ENCODE measurements around the gene SPDYE4. TPM values are rescaled to one million over a fixed set of nuclear protein-coding genes. Genes with fewer than 3 reads are reported as not detected.

The SPDYE4 gene
- total RNA-seq, 1 donor from 2014 or later, result not detected

DNA sequence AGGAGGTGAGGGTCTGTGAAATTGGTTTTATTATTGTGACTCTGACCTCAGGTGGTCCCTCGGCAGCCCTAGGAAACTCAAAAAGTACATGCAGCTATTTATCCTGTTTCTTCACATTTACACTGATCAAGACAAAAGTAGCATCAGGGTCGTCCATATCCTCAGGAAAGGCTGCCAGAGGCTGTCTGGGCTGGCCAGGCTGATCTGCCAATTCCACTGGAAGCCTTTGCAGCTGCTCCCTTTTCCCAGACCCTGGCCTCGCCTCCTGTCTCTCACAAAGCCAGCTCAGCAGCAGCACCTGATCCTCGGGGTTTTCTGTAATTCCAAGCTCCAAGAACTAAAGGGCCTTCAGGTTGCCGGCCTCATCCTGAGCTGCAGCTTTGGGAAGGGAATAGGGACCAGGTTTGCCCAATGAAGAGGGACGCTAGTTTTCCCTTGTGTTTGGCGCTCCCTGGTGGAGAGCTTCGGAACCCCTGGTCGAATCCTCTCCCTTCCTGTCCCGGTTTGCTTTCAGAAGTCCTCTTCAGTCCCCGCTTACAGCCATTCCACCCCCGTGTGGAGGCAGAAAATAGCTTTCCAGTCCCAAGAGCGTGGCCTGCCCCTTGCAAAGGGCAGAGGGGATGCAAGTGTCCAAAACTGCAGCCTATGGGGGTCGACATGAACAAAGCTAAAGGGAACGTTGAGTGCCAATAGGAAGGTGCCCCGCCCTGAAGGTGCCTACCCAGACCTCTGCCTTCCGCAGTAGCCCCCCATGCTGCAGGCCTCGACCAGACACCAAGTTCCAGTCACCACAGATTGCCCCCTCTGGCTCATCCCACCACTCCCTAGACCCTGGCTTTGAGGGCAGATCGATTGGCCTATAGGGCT is 27.4 kb upstream of the SPDYE4 start:
- peak; percentile 85 for DNase-seq

DNA sequence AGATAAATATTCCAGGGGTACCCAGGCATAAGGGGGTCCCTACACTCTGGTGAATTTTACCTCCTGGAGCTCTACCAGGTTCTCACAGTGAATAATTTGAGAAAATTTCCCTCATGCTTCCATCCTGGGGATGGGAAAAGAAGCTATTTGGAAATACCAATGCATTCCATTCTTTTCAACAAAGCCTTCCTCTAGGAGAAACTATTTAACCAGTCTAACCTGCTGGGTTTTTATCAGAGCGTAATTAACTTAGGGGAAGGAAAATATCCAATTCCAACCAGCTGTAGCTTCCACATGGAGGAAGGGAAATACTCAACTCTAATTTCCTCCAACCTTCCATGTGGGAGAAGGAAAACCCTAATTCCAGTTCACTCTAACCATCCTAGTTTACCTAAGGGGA is 23.8 kb upstream of the SPDYE4 start:
- DNase-seq, result no peak

DNA sequence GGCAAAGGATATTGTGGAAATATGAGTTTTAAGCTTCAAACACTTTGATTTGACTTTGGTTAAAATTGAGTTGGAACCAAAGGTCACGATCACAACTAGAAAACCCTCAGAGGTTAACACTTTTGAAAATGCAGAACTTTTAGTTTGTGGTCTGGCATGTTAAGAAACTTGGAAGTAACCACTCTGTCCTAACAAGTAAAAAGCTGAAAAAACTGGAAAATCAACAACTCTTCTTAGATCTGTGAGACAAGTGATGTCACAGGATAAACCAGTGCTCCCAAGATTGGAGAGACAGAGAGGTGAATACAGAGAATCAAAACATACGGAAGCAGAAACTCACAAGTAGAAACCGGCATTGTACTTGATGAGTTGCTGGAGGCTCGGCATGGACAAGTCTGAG is 23.4 kb upstream of the SPDYE4 start:
- DNase-seq, result no peak

DNA sequence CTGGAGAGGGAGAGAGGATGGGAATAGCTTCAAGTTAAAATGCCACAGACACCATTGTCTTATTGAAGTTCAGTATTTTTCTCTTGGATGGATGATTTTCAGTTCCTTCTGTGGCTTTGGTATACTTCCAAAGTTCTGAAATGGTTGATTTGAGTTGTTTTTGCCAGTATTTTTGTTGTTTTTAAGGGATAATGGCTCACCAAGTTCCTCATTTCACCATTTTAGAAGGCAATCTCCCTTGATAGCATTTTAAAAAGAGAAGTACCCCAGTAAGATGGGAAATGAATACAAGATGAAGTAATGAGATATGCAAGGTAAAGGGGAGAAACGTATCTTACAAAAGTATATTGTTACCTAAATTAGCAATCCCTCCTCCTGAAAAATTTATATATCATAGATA is 18.5 kb upstream of the SPDYE4 start:
- no peak for DNase-seq

DNA sequence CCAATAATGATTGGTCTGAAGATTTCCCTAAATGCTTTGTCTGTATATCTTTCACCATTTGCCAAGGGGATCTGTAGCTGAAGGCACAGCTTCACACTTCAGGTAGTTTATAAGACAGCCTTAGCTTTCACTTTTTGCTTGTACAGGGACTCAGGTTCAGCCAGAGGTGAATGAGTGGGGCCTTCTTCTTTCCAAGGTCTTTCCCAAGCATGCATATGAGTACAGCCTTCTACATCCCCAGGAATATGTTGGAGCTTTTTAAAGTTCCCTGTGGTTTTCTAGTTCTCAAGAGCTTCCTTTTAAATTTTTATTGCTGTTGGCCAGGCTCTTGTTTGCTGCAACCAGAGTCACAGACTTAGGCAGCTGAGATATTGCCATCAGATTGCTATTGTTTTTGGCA is 17.9 kb upstream of the SPDYE4 start:
- no peak for DNase-seq

DNA sequence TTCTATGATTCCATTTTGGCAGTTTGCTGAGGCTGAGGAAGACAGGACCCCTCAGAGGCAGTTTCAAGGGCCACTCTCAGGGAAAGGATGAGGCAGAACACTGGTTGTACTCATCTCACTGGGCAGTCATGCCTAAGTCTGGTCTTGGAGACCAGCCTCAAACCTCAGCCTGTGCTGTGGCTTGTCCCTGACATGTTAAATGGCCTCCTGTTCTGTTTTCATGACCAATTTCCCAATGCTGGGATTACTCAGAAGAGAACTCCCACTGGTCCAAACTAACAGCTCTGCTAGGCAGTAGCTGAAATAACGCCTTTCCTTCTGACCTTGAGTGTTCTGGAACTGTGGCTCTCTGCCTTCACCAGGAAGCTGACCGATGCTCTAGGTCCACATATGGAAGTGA is 8.4 kb upstream of the SPDYE4 start:
- no peak for DNase-seq

DNA sequence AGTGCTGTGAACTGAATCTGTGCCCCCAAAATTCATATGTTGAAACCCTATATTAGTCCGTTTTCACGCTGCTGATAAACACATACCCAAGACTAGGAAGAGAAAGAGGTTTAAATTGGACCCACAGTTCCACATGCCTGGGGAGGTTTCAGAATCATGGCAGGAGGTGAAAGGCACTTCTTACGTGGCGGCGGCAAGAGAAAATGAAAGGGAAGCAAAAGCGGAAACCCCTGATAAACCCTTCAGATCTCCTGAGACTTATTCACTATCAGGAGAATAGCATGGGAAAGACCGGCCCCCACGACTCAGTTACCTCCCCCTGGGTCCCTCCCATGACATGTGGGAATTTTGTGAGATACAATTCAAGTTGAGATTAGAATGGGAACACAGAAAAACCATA is 3.7 kb upstream of the SPDYE4 start:
- no peak for DNase-seq

DNA sequence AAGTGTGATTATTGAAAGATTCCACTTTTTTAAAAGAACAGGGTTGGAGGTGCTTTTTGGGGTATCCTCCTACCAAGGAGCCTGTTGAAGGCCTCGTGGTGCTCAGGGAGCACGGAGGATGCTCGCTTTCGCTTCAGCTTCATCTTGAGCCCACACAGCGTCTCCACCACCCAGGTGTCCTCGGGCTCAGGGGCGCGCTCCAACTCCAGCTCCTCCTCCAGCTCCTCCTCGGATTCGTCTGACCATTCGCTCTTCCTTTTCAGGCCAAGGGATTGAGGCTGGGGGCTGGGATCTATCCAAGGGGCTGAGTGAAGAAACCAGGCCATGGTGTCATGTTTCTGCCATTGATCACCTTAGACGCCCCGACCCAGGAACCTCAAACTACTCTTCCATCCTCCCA is 1.2 kb downstream of the SPDYE4 start:
- no peak for DNase-seq

DNA sequence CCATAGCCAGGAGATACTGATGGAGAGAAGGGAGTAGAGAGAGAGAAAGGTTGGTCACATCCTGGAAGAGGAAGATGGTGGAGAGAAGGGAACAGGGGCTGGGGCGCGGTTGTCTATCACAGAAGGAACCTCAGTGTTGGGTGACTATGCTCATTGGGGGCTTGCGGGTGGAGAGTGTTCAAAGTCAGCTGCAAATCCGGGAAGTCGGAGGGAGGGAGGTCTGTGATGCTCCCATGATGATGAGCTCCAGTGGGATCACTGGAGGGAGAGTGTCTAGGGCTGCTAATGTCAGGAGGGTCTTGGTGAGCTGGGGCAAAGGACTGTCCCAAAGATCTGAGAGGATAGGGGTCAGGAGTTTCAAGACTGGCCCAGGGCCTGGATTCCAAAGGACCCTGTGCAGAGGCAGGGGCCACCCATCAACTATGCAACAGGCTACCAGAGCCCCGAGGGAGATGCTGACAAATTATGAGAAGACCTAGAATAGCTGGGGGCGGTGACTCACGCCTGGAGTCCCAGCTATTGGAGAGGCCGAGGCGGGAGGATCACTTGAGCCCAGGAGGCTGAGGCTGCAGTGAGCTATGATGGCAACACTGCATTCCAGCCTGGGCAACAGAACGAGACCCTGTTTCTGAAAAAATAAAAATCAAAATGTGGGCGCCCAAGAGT is 2.6 kb downstream of the SPDYE4 start:
- DNase-seq, result no peak

DNA sequence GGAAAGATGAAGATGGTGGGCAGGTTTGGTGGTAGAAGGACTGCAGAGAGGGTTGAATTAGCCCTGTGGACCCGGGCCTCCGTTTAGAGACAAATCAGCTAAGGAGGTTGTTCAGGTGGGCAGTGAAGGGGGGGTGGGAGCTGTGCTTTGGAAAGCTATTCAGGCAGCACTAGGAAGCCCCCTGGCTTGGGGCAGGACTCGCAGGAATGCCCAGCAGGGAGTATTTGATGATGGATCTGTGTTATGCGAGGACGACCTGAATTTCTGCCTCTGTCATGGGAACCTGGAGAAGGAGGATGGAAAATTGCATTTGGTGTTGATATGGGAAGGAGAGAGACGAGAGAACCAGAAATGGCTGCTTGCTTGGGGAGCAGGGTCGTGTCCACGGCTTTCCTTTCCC is 3.5 kb downstream of the SPDYE4 start:
- DNase-seq, result no peak

DNA sequence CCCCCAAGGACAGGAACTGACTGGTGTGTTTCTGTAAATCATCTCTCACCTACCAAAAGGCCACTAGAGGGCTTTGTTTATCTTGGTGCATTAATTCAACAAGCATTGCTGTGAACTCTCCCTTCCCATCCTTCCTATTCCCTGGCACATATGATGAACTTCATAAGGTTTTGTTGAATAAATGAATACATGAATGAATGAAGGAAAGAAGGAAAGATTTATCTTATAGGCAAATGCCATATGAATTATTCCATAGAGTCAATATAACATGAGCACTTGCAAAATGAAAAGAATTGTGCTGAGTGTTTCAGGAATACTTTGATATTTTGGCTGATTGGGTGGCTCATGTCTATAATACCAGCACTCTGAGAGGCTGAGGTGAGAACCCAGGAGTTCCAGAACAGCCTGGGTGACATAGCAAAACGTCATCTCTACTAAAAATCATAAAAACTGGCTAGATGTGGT is 4.3 kb downstream of the SPDYE4 start:
- no peak for DNase-seq

DNA sequence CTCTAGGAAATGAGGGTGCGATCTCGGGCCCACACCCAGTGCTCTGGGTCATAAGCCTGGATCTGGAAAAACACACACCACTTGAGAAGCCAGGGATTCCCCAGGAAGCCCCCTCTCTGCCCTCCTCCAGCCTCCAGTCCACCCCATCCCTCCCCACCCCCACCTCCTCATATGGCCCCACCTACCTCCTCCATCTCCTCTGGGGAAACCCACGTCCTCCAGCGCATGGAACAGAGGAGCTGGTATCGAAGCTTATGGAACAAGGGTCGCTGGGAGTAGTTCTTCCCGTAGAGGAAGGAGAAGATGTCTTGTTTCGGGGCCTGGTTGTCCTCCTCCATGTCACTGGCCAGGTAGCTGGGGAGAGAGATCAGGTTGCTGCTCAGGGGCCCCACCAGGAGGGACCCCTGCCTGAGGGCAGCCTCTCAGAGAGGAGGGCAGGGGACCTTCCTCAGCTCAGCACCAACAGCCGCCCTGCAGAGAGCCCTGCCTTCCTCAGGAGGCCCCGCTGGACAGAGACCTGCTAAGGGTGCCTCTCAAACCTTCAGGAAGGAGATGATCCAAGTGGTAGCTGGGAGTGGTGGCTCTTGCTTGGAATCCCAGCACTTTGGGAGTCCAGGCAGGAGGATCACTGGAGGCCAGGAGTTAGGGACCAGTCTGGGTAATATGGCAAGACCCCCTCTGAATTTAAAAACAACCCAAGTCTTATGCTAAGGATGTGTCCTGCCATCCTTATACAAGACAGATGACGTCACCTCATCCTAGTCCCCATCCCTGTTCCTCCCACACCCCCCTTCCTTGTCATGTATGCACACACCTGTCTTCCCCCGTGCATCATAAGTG is 5.0 kb downstream of the SPDYE4 start:
- DNase-seq, result no peak

DNA sequence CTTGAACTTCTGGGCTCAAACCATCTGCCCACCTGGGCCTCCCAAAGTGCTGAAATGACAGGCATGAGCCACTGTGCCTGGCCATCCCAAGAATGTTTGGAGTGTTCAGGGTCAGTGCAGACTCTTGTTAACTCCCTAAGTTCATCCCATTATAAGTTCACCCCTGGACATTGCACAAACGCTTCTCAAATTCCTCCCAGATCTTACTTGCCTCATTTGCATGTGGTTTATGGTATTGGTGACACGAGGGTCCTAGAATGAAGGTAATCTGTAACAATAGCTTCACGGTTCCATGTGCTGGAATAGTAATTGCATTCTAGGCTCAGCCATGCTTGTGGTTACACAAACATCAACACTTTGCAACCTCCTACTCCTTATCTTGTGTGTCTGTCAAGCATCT is 8.7 kb downstream of the SPDYE4 start:
- DNase-seq, result no peak

DNA sequence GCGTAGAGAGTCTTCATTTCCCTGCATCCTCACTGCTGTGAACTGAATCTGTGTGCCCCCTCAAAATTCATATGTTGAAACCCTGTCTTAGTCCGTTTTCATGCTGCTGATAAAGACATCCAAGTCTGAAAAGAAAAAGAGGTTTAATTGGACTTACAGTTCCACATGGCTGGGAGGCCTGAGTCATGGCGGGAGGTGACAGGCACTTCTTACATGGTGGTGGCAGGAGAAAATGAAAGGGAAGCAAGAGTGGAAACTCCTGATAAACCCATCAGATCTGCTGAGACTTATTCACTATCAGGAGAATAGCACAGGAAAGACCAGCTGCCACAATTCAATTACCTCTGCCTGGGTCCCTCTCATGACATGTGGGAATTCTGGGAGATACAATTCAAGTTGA is 10.6 kb downstream of the SPDYE4 start:
- DNase-seq, result no peak

DNA sequence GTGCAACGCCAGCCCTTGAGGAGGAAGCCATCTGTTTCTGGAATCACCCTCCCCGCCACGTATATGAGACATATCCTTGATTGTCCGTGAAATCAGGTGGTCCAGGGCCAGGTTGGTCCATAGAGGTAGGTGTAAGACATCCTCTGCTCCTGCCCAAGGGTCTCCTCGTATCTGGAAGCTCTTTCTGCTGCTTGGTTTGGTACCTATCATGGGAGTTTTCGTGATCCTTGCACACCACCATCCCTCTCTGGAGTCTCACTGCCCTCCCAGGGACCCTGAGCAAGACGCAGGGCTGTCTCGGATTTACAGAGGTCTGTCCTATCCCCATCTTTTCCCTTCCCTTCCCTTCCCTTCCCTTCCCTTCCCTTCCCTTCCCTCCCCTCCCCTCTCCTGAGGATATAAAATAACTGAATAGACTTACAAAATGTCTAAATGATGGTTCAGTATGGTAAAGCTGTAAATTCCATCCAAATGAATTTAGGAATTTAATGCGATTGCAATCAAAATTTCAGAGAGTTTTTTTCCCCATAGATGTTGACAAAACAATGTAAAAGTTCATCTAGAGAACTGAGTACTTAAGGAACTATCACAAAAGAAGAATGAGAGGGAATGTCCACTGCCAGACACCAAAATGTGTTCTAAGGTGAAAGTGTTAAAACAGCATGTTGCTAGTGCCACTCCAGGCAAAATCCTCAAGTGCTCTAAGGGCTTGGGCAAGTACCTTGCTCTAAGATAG is 11.7 kb downstream of the SPDYE4 start:
- no peak for DNase-seq

DNA sequence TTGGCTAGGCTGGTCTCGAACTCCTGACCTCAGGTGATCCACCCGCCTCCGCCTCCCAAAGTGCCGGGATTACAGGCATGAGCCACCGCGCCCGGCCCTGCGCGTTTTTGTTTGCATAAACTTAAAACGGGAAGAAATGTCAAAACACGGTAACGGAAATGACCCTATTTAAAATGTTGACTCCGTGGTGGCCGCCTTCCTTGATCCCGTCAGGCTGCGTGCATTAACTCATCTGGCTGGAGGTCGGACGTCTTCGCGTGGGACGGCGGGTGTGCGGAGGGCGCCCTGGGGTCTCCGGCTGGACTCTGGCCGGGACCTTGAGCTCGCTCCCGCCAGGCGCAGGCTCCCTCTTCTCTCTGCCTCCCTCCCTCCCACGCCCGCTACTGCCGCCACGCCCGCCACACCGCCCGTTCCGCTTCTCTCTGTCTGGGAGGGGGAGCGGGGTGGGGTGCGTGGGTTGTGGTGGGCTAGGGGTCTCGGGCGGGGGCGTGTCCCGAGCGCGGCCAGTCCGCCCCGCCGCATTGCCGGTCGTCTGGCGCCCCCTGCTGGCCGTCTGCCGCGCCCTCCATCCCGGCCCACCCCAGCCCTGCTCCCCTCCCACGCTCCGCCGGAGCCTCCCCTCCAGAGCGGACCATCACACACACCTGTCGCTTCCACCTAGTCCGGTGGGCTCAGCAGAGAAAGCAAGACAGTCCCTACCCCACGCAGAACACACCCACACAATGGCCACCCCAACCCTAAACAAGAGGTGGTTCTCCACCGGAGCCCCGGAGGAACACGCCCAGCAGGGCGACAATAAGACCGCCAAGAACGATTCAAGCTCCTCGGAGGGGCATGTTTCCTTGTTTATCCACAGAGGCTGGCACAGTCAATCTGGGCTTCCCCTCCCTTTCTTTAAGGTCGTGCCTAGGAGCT is 12.5 kb downstream of the SPDYE4 start:
- DNase-seq, result peak; percentile 83

DNA sequence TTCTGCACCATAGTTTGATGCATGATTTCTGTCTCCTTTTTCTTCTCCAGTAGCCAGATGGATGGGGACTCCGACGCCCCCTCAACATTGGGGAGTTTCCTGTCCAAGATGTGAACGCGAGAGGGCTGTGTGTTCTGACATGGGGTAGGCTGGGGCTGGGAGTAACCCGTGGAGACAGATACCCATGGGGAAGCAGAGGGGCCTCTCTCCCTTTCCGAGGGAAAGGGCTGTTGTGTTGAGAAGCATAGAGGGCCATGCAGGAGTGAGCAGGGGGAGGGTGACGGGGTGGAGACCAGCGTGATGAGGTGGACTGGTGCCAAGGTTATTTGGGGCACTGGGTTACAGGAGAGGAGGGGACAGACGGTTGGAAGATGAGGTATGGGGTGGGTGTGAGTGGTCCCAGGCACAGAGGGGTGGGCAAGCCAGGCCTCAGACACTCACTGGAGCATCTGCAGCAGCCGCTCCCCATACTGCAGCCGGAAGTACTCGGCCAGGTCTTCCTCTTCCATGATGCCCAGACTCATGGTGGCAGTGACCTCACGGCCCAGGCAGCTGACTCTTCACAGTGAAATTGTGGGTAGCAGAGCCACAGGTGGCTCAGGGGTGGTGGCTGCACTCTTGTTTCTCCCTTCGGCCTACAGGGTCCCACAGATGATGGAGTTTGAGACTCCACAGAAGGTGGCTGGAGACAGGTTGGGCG is 14.1 kb downstream of the SPDYE4 start:
- no peak for DNase-seq

DNA sequence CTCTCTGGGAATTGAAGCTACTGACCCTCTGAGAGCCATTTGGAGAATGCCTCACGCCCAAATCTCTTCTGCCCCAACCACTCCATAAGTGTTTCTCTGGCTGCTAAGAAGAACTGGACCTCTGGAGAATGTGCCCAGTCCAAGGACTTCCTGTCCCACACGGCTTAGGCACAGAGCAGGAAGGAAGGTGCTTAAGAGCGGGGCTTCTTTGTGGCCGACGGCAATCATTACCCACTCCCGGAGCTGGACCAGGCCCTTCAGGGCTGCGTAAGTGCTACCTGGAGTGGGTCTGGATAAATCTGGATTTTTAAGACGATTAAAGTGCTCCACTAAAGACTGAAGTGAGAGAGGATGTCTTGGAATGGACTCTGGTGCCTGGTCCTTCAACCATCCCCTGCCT is 15.5 kb downstream of the SPDYE4 start:
- DNase-seq, result no peak

DNA sequence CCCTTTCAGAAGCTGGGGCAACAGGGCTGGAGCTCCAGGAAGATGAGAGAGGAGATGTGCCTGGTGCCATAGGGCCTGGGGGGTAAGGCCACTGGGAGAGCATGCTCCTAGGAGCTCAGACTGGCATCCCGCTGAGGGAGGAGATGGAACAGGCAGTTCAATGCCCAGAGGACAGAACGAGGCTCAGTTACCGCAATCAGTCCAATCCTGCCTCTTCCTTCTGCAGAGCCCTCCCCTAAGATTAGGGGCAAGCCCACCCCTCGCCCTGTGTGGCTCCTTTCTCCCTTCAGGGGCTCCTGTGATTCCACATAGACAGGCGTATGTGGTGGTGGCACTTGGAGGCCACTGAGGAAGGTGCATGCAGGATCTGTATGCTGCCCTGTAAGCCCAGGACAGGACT is 16.1 kb downstream of the SPDYE4 start:
- DNase-seq, result no peak

DNA sequence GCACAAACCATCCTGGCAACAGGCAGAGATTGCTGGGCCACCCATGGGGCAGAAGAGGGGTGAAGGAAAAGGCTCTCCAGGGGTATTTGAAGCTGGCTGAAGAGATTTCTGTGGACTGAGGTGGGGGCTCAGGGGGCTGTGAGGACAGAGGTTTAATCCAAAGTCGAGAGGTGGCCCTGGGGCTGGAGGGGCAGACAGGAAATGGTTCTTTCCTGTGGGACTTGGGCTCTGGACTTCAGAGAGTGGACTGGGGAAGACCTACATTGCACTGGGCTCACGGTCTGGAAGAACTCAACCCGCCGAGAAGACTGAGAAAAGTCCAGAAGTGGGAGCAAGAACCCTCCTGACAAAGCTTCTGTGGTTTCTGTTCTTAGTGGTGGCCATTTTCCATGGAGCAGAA is 16.6 kb downstream of the SPDYE4 start:
- no peak for DNase-seq

Data from tongue (tissue), 2 donors.